Prostate gland (tissue), 2 donors: Measurements from ENCODE around the gene C1QA.

Source experiments
- CTCF ChIP-seq, 4 experiments: fragments of 200-600 bp in 2 of 4; fragments of 450-650 bp in 2 of 4; sonication (generic) in 2 of 4; IDR thresholded peaks; 1 replicate in 3 of 4; 2 replicates in 1 of 4; pipeline ENCODE4 v1.5.1; 2016 to 2019; ENCODE audit warnings: antibody characterized with exemption in 4 of 4, mild to moderate bottlenecking in 2 of 4, moderate library complexity in 2 of 4
- POLR2A ChIP-seq: fragments of 450-650 bp; IDR thresholded peaks from one replicate; pipeline ENCODE4 v1.6.1; 2016; ENCODE audit warnings: antibody characterized with exemption, mild to moderate bottlenecking
- POLR2AphosphoS5 ChIP-seq: sonication (generic); formaldehyde crosslinking; IDR thresholded peaks from one replicate; pipeline ENCODE4 v1.6.1; 2017; ENCODE audit warnings: antibody characterized with exemption

GRCh38 chr1:22638476-22639234 lies 2.2 kb downstream of the C1QA start:
- TF ChIP-seq POLR2A (no peak), CTCF (IDR thresholded peaks at IDR 0.05) (no peak), POLR2AphosphoS5 (no peak)
